Measurements from ENCODE around the gene ZNF43.
A peak's percentile ranks its signal among the peaks of the same experiment; 100 is the strongest.
"Not testable (repeated sequence)": the region's sequence is repeated elsewhere in the genome, so short reads cannot be mapped to it uniquely, and the experiment has no call there.

Gene ZNF43

DNA sequence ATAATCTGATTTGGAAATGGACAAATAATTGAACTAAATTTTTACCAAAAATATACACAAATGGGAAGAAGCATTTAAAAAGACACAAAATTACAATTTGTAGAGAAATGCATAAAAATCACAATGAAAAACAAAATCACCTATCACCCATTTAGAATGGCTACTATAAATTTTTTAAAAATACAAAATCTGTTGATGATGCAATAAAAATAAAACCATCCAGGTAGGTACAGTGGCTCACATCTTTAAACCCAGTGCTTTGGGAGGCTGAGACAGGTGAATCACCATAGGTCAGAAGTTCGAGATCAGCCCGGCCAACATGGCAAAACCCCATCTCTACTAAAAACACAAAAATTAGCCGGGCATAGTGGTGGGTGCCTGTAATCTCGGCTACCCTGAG, 23.5 kb downstream of the ZNF43 start:
- no peak overlapping the region for H3K4me3 ChIP-seq (ENCODE audit: low read depth, low read length)

DNA sequence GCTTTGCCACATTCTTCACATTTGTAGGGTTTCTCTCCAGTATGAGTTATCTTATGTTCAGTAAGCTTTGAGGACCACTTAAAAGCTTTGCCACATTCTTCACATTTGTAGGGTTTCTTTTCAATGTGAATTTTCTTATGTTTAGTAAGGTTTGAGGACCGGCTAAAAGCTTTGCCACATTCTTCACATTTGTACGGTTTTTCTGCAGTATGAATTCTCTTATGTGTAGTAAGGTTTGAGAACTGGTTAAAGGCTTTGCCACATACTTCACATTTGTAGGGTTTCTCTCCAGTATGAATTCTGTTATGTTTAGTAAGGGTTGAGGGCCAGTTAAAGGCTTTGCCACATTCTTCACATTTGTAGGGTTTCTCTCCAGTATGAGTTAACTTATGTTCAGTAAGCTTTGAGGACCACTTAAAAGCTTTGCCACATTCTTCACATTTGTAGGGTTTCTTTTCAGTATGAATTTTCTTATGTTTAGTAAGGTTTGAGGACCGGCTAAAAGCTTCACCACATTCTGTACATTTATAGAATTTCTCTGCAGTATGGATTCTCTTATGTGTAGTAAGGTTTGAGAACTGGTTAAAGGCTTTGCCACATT, 27.5 kb downstream of the ZNF43 start:
- not testable (repeated sequence) for H3K4me3 ChIP-seq (ENCODE audit: low read depth, low read length)

GRCh38 chr19:21789466-21790085, 46.4 kb downstream of the ZNF43 start:
- H3K4me3 ChIP-seq (ENCODE audit: low read depth, low read length), result no peak overlapping the region

DNA sequence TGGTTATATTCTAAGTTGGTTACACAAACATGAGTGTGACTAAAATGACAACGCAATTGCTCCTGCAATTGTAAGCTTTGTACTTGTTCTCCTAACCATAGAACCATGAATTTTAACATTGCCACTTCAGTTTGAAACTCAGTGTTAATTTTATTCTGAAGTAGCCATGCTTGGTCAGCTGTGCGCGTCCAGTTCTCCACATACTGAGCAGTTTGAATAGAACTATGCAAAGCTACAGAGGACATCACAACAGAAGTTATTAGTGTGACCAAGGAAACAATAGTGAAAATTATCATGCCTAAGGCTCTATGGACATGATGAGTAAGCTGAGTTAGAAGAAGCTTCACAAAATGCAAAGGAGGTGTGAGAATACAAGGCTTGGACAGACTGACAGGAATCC, 49.0 kb downstream of the ZNF43 start:
- no peak overlapping the region for H3K4me3 ChIP-seq (ENCODE audit: low read depth, low read length)

DNA sequence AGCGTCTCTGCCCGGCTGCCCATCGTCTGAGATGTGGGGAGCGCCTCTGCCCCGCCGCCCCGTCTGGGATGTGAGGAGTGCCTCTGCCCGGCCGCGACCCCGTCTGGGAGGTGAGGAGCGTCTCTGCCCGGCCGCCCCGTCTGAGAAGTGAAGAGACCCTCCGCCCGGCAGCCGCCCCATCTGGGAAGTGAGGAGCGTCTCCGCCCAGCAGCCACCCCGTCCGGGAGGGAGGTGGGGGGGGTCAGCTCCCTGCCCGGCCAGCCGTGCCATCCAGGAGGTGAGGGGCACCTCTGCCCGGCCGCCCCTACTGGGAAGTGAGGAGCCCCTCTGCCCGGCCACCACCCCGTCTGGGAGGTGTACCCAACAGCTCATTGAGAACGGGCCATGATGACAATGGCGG, 60.2 kb downstream of the ZNF43 start:
- H3K4me3 ChIP-seq (ENCODE audit: low read depth, low read length), result not testable (repeated sequence)

GRCh38 chr19:21767065-21767800, 68.7 kb downstream of the ZNF43 start, which contains the start of gene ZNF100:
TSS of gene ZNF100 (minus strand) at chr19:21767579. CDS start at chr19:21767429, 150 bp downstream.
- peak within 1 kb of the TSS; percentile 74 for H3K4me3 ChIP-seq (ENCODE audit: low read depth, low read length)

DNA sequence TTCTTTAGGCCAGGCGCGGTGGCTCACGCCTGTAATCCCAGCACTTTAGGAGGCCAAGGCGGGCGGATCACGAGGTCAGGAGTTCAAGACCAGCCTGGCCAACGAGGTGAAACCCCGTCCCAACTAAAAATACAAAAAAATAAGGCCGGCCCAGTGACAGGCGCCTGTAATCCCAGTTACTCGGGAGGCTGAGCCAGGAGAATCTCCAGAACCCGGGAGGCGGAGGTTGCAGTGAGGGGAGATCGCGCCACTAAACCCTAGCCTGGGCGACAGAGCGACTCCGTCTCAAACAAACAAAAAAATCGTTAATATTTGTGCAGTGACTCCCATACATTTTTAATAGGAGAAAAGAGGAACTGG, 69.3 kb downstream of the ZNF43 start:
- H3K4me3 ChIP-seq (ENCODE audit: low read depth, low read length), result peak overlapping the region; percentile 74

DNA sequence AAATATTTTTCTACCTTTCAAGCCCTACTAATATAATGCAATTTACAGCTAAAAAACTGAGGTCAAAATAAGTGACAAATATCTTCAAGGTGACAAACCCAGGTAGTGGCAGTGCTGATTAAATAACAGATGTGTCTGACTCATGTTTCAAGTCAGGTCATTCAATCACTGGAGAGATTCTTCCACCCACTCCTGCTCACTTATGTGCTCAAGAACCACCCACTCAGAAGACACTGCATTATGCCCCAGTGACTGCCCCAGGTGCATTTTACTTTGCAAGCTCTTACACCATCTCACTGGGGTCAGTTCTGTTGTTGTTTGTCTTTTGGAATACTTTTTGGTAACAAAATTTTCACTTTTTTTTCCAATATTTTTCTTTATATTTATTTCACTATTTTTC, 70.8 kb downstream of the ZNF43 start:
- H3K4me3 ChIP-seq (ENCODE audit: low read depth, low read length), result no peak overlapping the region

DNA sequence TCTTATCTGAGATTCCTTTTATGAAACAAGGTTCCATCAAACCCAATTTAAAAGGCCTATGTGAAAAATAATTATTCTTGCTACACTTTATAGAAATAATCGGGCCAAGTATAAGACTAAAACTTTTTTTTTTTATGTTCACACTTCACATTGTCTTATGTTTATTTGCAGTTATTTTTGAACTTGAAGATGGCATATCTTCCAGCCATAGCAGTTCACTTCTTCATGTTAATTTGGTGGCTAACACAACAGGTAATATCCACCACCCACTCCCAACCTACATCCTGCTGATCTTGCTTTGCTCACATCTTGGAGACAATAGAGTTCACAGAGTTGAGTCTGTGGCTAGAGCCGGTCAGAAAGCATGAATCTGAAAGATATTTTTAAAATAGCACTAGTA, 74.4 kb downstream of the ZNF43 start:
- not testable (repeated sequence) for H3K4me3 ChIP-seq (ENCODE audit: low read depth, low read length)

DNA sequence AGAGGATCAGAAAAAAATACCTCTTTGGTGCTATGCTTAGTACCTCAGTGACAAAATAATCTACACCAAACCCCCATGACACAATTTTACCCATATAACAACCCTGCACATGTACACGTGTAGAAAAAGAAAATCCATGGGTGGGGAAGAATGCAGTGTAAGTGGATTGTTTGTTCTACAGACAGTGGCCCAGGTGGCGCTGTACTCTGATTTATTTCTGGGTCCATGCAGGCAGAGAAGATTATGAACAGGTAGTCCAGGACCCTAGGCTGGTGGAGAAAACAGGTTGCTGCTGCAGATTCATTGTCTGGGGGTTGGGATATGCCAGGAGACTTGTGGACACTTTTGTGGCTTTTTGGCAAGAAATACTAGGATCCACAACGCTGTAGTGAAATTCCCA, 77.7 kb downstream of the ZNF43 start:
- no peak overlapping the region for H3K4me3 ChIP-seq (ENCODE audit: low read depth, low read length)

GRCh38 chr19:21755555-21755954, 80.4 kb downstream of the ZNF43 start:
- not testable (repeated sequence) for H3K4me3 ChIP-seq (ENCODE audit: low read depth, low read length)

Data from iPS-11a (cell line).